ENCODE measurements around the gene EFCC1.
A peak's percentile ranks its signal among the peaks of the same experiment; 100 is the strongest.

The EFCC1 gene, protein sequence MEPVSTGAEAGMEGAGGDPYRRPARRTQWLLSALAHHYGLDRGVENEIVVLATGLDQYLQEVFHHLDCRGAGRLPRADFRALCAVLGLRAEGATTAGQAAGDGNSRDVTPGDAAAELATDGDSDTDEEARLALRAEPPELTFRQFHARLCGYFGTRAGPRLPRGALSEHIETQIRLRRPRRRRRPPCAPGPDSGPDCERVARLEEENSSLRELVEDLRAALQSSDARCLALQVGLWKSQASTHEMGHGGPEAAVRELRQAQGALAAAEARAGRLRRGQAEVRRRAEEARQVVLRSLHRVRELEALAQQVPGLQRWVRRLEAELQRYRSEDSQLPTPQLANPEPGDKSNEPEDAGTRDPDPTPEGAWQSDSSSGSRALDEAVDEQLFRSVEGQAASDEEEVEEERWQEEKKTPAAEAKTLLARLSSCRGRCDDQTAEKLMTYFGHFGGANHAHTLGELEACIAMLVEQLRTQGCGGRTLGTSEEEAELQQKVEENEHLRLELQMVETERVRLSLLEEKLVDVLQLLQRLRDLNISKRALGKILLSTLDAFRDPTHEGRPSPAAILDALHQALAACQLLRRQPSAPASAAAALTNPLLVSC

DNA sequence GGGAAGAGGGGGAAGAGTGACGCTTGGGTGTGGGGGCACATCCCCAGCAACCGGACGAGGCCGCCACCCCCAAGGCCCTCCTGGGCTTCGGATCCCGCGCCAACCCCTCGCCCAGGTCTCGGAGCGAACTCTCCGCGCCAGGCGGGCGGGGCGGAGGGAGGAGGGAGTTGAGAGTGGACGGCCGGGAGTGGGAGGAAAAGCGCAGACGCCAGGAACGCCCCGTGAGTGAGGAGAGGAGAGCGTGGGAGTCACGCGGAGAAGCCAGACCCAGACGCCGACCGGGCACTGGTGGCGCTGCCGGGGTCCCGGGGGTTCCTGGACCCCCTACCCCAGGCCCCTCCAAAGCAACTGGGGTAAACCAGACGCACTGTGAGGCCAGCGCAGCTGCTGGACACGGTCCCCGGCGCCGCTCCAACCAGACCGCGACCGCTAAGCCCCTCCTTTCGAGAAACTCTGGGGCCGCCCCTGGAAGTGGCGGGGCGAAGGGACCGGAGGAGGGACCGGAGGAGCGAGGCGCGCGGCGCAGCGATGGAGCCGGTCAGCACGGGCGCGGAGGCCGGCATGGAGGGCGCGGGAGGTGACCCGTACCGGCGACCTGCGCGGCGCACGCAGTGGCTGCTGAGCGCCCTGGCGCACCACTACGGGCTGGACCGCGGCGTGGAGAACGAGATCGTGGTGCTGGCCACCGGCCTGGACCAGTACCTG is at the start of gene EFCC1:
Gene EFCC1 (plus strand): TSS at position 204 of the 705 bp plus-strand sequence. CDS start 325 bp downstream, at position 529.
- DNase-seq: no peak
- in situ Hi-C loops (cut with MboI; ENCODE audit: low pct_unique_long_range_greater_than_20kb, low sequenced_read_pairs): no loop called here

DNA sequence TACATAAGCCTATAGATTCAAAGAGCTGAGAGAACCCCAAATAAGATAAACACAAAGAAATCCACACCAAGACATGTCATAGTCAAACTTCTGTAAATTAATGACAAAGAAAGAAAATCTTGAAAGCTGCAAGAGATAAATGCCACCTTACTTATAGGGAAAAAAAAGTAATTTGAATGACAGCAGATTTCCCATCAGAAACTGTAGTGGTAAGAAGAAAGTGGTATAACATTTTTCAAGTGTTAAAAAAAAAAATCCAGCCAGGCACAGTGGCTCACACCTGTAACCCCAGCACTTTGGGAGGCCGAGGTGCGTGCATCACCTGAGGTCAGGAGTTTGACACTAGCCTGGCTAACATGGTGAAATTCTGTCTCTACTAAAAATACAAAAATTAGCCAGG is 44.7 kb upstream of the EFCC1 start:
- in situ Hi-C loops (cut with MboI; ENCODE audit: low pct_unique_long_range_greater_than_20kb, low sequenced_read_pairs): no loop called here
- DNase-seq: no peak

DNA sequence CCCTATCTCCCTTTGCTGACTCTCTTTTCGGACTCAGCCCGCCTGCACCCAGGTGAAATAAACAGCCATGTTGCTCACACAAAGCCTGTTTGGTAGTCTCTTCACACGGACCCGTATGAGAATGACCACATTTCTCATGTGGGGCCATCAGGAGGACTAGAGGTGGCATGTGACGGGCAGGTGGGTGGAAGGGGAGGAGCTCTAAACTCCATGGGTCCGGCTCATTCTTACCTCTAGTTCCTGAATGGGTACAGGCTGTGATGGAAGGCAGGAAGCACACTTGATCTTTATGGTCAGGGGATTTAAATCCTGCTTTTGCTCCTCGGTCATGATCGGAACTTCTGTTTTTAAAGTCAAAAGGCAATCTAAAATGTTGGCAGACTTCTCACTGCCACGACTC is 35.8 kb upstream of the EFCC1 start:
- in situ Hi-C loops (cut with MboI; ENCODE audit: low pct_unique_long_range_greater_than_20kb, low sequenced_read_pairs): no loop called here
- DNase-seq: no peak

DNA sequence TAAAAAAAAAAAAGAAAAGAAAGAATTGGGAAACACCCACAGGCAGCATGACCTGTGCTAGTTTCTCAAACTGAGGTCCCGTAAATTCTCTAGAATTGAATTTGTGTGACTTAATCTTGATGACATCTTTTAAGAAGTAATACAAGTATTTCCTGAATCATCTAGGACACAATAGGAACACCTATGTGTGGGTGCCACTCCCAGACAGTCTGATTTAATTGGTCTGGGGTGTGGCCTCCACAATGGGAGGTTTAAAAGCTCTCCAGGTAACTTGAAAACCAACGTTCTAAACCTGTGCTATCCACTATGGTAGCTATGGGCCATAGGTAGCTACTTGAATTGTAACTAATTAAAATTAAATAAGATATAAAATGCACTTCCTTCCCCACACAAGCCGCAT is 35.3 kb upstream of the EFCC1 start:
- DNase-seq: no peak
- in situ Hi-C loops (cut with MboI; ENCODE audit: low pct_unique_long_range_greater_than_20kb, low sequenced_read_pairs): no loop called here

DNA sequence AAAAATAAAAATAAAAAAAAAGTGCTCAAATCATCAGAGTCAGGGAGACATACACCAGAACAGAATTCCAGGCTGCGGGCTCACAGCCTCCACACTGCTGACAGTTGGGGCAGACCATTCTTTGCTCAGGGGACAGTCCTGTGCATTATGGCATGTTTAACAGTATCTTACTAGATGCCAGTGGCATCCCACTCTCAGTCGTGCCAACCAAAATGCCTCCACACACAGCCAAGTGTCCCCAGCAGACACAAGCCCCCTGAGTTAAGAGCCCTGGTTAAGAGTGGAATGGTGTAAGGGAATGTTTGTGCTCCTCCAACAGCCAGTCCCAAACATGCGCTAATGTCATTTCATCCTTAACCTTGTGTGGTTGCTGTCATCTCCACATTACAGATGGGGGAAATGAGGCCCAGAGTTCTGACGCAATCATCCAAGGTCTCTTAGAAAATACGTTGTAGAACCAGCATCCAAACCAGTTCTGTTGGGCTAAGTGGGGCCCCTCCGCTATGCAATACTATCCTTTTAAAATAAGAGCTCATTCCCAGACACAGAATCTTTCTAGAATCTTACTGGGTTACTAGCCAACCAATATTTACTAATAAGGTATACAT is 33.3 kb upstream of the EFCC1 start:
- no peak for DNase-seq
- in situ Hi-C loops (cut with MboI; ENCODE audit: low pct_unique_long_range_greater_than_20kb, low sequenced_read_pairs): no loop called here

DNA sequence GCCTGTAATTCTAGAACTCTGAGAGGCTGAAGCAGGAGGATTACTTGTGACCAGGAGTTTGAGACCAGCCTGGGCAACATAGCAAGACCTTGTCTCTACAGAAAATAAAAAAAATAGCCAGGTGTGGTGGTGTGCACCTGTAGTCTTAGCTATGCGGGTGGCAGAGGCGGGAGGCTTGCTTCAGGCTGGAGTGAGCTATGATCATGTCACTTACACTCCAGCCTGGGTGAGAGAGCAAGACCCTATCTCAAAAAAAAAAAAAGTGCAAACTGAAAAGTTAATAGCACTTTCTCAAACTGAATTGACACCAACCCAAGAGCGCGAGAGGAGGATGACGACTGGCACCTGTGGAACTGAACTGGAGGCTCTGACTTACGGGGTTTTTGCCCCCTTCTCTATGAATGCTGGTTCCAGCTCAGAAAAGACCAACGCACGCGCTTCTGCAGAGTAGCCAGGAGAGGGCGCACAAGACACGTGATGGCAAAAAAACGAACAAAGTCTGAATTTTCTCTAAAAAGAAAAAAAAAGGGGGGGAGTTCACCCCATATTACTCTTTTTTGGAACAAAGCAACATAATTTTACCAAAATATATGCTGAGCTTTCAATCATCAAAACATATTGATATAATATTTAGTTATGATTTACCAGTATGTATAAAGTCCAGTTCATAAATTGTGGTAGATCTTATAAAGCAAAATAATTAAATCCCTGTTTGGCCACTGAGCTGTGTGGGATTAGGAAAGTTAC is 30.9 kb upstream of the EFCC1 start:
- in situ Hi-C loops (cut with MboI; ENCODE audit: low pct_unique_long_range_greater_than_20kb, low sequenced_read_pairs): no loop called here
- peak; percentile 81 for DNase-seq

DNA sequence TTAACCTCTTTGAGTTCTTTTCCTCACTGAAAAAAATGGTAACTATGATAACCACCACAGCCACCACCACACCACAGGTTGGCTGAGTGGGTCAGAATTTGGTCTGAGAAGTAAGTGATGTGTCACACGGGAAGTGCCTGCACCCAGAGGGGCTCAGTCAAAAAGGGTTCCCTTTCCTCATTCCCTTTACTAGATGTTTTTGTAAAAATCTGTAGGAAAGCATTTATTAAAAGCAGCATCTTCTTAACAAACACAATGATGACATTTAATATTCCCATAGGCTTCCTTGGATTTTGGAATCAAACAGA is 30.4 kb upstream of the EFCC1 start:
- DNase-seq: no peak
- in situ Hi-C loops (cut with MboI; ENCODE audit: low pct_unique_long_range_greater_than_20kb, low sequenced_read_pairs): no loop called here

DNA sequence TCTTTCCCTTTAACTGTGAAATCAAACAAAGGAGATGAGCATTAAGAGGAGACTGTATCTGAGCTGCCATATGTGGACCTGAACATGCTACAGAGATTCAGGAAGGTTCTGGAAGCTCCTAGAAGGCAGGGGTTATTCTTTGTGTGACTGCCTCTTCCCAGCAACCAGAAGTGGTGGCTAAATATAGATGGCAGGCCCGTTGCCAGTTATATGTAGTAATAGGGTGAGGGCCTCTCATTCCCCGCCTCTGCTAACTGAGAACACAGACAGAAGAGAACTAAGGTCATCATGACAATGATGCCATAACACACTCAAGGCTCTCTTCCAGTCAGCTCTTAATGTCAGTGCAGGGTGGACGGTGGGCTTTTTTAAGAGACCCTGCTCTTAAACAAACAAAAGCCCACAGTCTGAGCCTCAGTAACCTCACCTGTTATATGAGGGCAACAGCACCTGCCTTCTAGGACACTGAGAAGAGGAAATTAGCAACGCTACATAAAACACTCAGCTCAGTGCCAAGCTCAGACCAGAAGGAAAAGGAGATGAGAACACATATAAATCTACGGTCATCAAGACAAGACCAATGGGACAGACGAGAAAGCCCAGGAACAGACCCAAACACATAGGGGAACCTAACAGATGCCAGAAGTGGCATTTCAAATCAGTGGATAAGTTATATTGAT is 29.5 kb upstream of the EFCC1 start:
- DNase-seq: no peak
- in situ Hi-C loops (cut with MboI; ENCODE audit: low pct_unique_long_range_greater_than_20kb, low sequenced_read_pairs): no loop called here

DNA sequence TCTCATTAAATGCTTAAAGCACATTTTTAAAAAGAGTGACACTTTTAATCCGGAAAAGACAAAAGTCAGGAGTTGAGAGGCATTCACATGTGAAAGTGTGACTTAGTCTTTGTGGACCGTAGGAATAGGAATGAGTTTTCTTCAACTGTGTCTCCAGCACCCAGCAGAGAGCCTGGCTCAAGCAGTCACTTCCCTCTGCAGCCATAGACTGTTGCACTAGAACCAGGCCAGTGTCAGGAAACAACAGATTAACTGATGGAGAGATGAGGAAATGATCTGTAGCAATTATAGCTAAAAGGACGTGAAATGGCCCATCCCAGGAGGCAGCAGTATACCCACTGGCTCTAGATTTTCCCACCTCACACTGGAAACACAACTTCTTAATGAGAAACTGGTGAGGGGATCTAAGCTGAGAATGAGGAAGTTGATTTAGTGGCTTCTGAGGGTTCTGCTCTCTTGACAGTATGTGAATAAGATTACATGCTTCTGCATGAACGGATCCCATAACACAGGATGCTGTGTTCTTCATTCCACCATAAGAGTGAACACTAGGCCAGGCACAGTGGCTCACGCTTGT is 27.0 kb upstream of the EFCC1 start:
- DNase-seq: peak; percentile 87

DNA sequence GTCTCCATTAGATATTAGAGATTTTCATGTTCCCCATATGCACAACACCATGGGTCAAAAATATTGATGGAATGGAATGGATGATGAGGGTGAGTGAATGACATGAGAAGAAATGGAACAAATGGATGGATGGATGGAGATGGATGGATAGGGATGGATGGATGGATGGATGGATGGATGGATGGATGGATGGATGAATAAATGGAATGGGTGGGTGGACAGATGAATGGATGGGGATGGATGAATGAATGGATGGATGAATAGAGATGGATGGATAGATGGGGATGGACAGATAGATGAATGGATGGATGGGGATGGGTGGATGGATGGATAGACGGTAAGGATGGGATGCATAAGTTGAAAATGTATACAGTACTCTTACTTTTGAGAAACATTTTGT is 25.8 kb upstream of the EFCC1 start:
- DNase-seq: no peak
- in situ Hi-C loops (cut with MboI; ENCODE audit: low pct_unique_long_range_greater_than_20kb, low sequenced_read_pairs): no loop called here

More for the DNA sequence above, 27.0 kb upstream of the EFCC1 start:
- in situ Hi-C loops (cut with MboI; ENCODE audit: low pct_unique_long_range_greater_than_20kb, low sequenced_read_pairs): no loop called here

DNA sequence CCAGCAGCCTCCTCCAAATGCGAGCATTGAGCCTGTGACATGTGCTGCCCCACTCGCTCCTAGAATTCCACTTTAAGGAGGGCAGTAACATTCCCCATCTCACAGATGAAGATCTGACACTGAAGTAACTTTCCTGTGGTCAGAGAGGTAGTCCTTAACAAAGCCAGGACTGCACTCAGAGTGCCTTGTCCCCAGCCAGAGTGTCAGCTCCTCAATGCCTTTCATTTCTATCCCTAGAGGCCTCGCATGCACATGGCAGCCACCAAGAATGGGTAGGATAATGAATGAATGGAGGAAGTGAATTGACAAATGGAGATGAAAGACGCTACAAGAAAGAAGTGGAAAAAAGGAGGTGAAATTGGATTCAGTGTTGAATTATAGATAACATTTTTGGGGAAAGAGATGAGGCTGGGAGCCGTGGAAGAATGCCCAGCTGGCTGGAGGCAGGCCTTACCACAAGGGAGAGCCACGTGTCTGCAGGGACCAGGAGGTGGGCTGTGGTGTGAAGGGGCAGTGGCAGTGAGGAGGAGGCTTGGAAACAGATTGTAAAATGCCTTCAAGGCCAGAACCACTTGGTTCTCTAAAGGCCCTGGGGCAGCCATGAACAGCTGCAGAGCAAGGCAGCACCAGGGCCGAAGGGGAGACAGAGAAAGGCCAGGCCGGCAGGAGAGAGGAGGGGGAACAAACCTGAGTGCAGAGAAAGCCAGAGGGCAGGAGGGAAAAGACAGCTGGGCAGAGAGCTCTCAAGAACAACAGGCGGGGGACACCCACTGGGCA is 17.6 kb upstream of the EFCC1 start:
- in situ Hi-C loops (cut with MboI; ENCODE audit: low pct_unique_long_range_greater_than_20kb, low sequenced_read_pairs): no loop called here
- DNase-seq: no peak

DNA sequence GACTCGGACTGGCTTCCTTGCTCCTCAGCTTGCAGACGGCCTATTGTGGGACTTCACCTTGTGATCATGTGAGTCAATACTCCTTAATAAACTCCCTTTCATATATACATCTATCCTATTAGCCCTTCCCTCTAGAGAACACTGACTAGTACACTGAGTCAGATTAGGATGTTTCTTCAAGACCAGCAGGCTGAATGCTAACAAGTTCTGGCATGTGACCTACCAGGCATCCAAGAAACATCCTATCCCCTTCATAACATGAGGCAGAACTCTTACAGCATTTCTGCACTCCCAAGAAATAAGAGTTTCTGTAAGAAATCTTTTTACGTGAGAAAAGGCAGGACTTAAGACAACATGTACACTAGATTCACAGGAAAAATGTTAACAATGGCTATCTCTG is 16.5 kb upstream of the EFCC1 start:
- in situ Hi-C loops (cut with MboI; ENCODE audit: low pct_unique_long_range_greater_than_20kb, low sequenced_read_pairs): no loop called here
- DNase-seq: no peak

DNA sequence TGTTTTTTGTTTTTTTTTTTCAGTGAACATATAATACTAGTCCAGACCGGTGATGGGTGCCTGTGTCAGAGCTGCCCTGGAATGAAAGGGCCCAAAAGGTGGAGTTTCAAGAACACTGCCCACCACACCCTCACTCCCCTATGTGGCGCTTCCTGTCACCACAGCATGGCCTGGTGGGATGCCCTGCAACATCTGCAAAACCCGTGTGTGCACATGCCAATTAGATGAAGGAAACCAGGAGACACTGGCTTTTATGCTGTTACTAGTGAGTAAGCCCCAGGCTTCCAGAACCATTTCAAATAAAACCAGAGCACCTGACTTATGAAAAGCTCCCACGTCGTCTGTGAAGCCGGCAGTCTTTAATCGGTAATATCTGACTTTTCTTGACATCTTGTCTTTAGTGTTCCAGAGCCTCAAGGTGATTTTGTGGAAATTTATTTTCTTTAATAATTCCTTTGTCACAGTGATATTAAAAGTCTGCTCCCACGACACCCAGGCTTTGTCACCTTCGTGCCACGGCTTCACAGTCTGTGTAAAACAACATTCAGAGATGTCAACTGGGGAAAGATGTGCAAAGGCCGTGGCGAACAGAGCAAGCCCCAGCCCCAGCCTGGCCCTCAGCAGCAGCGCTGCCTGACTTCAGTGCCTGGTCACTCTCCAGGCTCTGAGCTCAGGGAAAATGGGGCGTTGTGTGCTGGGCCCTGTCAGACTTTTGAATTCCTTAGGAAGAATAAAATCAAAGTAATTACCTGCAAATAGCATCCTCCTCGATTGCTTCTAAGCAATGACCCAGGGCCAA is 13.6 kb upstream of the EFCC1 start:
- in situ Hi-C loops (cut with MboI; ENCODE audit: low pct_unique_long_range_greater_than_20kb, low sequenced_read_pairs): no loop called here
- DNase-seq: no peak

DNA sequence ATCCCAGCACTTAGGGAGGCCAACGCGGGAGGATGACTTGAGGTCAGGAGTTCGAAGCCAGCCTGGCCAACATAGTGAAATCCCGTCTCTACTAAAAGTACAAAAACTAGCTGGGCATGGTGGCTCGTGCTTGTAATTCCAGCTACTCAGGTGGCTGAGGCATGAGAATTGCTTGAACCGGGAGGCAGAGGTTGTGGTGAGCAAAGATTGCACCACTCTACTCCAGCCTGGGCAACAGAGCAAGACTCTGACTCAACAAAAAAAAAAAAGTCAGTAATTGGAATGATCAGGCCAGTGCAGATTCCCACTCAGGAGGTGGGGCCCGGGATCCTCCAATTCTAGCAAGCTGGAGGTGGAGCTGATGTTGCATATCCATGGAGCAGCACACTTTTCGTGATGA is 12.8 kb upstream of the EFCC1 start:
- in situ Hi-C loops (cut with MboI; ENCODE audit: low pct_unique_long_range_greater_than_20kb, low sequenced_read_pairs): no loop called here

DNA sequence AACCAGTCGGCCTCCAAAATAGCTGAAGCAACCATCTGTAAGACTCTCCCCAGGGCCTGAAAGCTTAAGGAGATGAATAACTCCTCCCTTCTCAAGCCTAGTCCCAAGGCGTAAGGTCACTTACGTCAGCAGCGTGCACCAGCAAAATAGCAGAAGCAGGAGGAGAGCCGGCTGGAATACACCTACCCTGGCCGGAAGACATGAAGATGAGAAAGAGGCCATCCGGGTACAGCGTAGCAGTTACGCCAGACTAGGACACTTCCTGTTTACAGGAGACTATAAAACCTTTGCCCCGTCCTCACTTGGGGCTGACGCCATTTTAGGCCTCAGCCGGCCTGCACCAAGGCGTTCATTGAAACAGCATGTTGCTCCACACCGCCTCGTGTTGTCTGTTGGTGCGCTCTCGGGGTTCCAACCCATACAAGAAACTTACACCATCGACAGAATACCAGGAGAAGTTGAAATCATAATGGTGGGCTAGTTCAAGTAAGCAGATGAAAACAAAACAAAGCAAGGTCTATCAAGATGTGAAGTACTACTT is 9.7 kb upstream of the EFCC1 start:
- in situ Hi-C loops (cut with MboI; ENCODE audit: low pct_unique_long_range_greater_than_20kb, low sequenced_read_pairs): no loop called here
- DNase-seq: no peak

More for the DNA sequence above, 12.8 kb upstream of the EFCC1 start:
- no peak for DNase-seq

DNA sequence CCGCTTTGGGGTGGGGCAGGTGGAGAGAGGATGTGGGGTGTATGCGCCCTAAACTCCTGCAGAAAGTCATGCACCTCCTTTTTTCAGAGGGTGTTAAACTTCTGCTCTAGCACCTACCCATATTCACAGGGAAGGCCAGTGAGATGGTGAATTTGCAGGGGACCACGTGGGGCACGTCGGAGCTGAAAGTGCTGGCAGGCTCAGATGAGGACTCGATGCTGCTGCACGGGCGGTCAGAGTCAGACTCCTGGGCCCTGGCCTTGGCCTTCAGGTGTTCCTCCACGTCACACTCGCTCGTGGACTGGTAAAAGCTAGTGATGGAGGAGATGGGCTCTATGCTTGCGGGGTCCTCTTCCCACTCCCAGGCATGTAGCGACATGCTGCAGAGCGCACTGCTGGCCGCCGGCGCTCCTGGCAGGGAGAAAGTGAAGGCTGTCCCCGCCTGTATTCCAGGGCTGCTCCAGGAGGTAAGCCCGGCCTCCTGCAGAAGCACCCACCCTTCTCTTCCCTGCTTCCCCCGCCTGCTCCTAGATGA is 8.1 kb upstream of the EFCC1 start:
- in situ Hi-C loops (cut with MboI; ENCODE audit: low pct_unique_long_range_greater_than_20kb, low sequenced_read_pairs): no loop called here
- no peak for DNase-seq

Data from KBM-7 (cell line).